Astrocyte (in vitro differentiated cells and primary cell): Measurements from ENCODE around the gene KDR.

Source experiments
- CTCF ChIP-seq: IDR thresholded peaks from 2 replicates; pipeline ENCODE4 v1.5.1; 2011; ENCODE audit warnings: low read depth, mild to moderate bottlenecking, inconsistent platforms, low read length, moderate library complexity; ENCODE audit not compliant: insufficient read depth
- EZH2 ChIP-seq: IDR thresholded peaks from 2 replicates; pipeline ENCODE4 v1.6.1; 2012; ENCODE audit warnings: mild to moderate bottlenecking, low read length, inconsistent platforms; ENCODE audit not compliant: insufficient read depth

GRCh38 chr4:55079451-55080173 lies 45.8 kb downstream of the KDR start:
- TF ChIP-seq EZH2 (no peak), CTCF (no peak)
